ENCODE results near the gene TMEM147. TPM values are rescaled to one million over a fixed set of nuclear protein-coding genes. Genes with fewer than 3 reads are reported as not detected.

Gene TMEM147
- total and polyA plus RNA-seq, 2 of the 13 experiments (the other 11 are each of a cell fraction or from before 2014, with no cell fraction given) = 141 to 176 TPM

DNA sequence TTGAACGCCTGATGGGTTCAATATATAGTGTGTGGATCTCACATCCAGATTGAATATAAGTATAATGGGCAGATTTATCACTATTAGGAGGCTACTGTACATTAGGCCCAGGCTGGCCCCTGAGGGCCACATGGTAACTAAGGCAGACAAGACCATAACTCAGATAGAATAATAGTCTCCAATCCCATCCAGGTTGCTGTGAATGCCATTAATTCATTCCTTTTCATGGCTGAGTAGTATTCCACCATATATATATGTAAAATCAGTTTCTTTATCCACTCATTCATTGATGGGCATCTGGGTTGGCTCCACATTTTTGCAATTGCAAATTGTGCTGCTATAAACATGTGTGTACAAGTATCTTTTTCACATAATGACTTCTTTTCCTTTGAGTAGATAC lies 32.5 kb downstream of the TMEM147 start:
- Histone ChIP-seq H3K79me2 (ENCODE audit: insufficient read depth, low read length) (no peaks in the 10 kb centered on the region), H3K27ac (ENCODE audit: extremely low read length, insufficient read depth, low read length) (no peak overlapping the region), H3K9ac (ENCODE audit: insufficient read depth, low read depth, low read length) (no peak overlapping the region), H3K4me1 (ENCODE audit: insufficient read depth, low read length) (no peaks in the 10 kb centered on the region), H3K27me3 (ENCODE audit: control insufficient read depth in 1 of 2, insufficient read depth in 2 of 2, low read length in 2 of 2) (no peaks in the 10 kb centered on the region), H3K4me3 (replicated peaks in 1 of 3; ENCODE audit: insufficient read depth in 1 of 3, low read depth in 2 of 3, low read length in 3 of 3) (no peak overlapping the region), H3K9me3 (ENCODE audit: low read length) (peaks cover 19% of the 10 kb centered on the region), H3K4me2 (ENCODE audit: low read depth, low read length) (no peak overlapping the region), H3K36me3 (replicated peaks in 1 of 2; ENCODE audit: control insufficient read depth in 1 of 2, insufficient read depth in 2 of 2, low read length in 2 of 2) (no peaks in the 10 kb centered on the region), H4K20me1 (ENCODE audit: insufficient read depth, low read length) (no peaks in the 10 kb centered on the region), H2AFZ (ENCODE audit: low read length) (no peak overlapping the region)
- ChIA-PET CTCF (ENCODE audit: low intra/inter-chr PET ratio, low total read pairs) (no interaction called here), POLR2A (no interaction called here)
- TF ChIP-seq, protein P1, sequence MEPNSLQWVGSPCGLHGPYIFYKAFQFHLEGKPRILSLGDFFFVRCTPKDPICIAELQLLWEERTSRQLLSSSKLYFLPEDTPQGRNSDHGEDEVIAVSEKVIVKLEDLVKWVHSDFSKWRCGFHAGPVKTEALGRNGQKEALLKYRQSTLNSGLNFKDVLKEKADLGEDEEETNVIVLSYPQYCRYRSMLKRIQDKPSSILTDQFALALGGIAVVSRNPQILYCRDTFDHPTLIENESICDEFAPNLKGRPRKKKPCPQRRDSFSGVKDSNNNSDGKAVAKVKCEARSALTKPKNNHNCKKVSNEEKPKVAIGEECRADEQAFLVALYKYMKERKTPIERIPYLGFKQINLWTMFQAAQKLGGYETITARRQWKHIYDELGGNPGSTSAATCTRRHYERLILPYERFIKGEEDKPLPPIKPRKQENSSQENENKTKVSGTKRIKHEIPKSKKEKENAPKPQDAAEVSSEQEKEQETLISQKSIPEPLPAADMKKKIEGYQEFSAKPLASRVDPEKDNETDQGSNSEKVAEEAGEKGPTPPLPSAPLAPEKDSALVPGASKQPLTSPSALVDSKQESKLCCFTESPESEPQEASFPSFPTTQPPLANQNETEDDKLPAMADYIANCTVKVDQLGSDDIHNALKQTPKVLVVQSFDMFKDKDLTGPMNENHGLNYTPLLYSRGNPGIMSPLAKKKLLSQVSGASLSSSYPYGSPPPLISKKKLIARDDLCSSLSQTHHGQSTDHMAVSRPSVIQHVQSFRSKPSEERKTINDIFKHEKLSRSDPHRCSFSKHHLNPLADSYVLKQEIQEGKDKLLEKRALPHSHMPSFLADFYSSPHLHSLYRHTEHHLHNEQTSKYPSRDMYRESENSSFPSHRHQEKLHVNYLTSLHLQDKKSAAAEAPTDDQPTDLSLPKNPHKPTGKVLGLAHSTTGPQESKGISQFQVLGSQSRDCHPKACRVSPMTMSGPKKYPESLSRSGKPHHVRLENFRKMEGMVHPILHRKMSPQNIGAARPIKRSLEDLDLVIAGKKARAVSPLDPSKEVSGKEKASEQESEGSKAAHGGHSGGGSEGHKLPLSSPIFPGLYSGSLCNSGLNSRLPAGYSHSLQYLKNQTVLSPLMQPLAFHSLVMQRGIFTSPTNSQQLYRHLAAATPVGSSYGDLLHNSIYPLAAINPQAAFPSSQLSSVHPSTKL (CRISPR knock-in tag; IDR thresholded peaks at IDR 0.05) = no peak
- TF ChIP-seq ZSCAN20 (CRISPR knock-in tag; IDR thresholded peaks at IDR 0.05; ENCODE audit: borderline replicate concordance) = no peak
- no peak for TF ChIP-seq ZNF883 (CRISPR knock-in tag; IDR thresholded peaks at IDR 0.05; ENCODE audit: not compliant biosample characterization)
- TF ChIP-seq ZNF670 (CRISPR knock-in tag; IDR thresholded peaks at IDR 0.05; ENCODE audit: borderline replicate concordance) = no peak
- TF ChIP-seq, protein P2, sequence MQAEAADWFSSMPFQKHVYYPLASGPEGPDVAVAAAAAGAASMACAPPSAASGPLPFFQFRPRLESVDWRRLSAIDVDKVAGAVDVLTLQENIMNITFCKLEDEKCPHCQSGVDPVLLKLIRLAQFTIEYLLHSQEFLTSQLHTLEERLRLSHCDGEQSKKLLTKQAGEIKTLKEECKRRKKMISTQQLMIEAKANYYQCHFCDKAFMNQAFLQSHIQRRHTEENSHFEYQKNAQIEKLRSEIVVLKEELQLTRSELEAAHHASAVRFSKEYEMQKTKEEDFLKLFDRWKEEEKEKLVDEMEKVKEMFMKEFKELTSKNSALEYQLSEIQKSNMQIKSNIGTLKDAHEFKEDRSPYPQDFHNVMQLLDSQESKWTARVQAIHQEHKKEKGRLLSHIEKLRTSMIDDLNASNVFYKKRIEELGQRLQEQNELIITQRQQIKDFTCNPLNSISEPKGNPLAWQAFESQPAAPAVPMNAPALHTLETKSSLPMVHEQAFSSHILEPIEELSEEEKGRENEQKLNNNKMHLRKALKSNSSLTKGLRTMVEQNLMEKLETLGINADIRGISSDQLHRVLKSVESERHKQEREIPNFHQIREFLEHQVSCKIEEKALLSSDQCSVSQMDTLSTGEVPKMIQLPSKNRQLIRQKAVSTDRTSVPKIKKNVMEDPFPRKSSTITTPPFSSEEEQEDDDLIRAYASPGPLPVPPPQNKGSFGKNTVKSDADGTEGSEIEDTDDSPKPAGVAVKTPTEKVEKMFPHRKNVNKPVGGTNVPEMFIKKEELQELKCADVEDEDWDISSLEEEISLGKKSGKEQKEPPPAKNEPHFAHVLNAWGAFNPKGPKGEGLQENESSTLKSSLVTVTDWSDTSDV (CRISPR knock-in tag; IDR thresholded peaks at IDR 0.05) = no peak
- no peak for TF ChIP-seq RFX1 (IDR thresholded peaks at IDR 0.05)
- no peak for TF ChIP-seq EP300 (IDR thresholded peaks at IDR 0.05; ENCODE audit: low read depth in 2 of 2, low read length in 2 of 2)
- TF ChIP-seq EP300 (CRISPR knock-in tag; IDR thresholded peaks at IDR 0.05; ENCODE audit: borderline replicate concordance) = no peak
- no peak for TF ChIP-seq PITX1 (CRISPR knock-in tag; IDR thresholded peaks at IDR 0.05)
- no peak for TF ChIP-seq PHF5A (CRISPR knock-in tag; IDR thresholded peaks at IDR 0.05; ENCODE audit: low read depth, unreplicated experiment)
- no peak for TF ChIP-seq ZNF501 (CRISPR knock-in tag; IDR thresholded peaks at IDR 0.05)
- intact Hi-C loops (cut with micrococcal nuclease; ENCODE audit: unreplicated experiment) (no loop called here), in situ Hi-C loops (cut with HindIII; ENCODE audit: extremely low pct_ligation_motif_present, low pct_unique_long_range_greater_than_20kb) (no loop called here)
- ATAC-seq (no peak), FAIRE-seq (no peak), DNase-seq (ENCODE audit: low spot score) (no peak)
- no TSS peak for BruUV-seq (replicated peaks)
- 55% methylated on average over 1 of the region's 1 CpG for WGBS (ENCODE audit: low lambda C conversion rate)

Data from HepG2 (cell line).